Activated CD4-positive, alpha-beta T cell treated with anti-CD3 and anti-CD28 coated beads for 1 hour (primary cell): ENCODE results near the gene ARMH2.
"Not testable (repeated sequence)": the region's sequence is repeated elsewhere in the genome, so short reads cannot be mapped to it uniquely, and the experiment has no call there.

ENCODE experiments used
- DNase-seq: peaks from one replicate; pipeline ENCODE4 v3.0.0-alpha.2; 2020

Gene ARMH2

DNA sequence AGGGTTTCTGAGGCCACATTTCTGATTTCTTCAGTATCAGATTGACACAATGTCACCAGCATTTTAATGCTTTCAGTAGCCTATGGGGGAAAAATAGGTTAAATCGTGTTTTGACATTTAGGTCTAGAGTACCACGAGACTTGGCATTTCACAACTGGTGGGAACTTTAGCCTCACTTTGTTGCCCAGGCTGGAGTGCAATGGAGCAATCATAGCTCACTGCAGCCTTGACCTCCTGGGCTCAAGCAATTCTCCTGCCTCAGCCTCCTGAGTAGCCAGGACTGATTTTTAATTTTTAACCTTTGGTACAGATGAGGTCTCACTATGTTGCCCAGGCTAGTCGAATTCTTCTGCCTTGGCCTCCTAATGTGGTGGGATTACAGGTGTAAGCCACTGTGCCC lies 11.0 kb upstream of the ARMH2 start:
- no peak for DNase-seq

DNA sequence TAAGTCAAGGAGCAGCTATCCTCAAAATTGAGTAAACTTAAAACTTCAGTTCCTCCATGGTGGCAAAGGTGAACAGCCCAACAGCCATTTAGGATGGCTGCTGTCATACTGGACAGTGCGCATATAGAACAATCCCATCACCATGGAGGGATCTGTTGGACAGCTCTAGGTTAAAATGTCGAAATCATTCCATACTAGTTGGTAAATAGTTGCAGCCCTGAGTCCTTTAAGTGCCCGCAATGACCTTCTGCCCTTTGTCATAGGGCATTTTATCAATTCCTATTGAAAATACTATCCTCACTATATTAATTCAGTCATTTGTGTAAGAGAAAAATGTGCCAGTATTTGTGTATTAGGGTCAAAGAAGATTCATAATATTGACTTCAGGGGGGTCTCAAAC lies 8.9 kb upstream of the ARMH2 start:
- no peak for DNase-seq

DNA sequence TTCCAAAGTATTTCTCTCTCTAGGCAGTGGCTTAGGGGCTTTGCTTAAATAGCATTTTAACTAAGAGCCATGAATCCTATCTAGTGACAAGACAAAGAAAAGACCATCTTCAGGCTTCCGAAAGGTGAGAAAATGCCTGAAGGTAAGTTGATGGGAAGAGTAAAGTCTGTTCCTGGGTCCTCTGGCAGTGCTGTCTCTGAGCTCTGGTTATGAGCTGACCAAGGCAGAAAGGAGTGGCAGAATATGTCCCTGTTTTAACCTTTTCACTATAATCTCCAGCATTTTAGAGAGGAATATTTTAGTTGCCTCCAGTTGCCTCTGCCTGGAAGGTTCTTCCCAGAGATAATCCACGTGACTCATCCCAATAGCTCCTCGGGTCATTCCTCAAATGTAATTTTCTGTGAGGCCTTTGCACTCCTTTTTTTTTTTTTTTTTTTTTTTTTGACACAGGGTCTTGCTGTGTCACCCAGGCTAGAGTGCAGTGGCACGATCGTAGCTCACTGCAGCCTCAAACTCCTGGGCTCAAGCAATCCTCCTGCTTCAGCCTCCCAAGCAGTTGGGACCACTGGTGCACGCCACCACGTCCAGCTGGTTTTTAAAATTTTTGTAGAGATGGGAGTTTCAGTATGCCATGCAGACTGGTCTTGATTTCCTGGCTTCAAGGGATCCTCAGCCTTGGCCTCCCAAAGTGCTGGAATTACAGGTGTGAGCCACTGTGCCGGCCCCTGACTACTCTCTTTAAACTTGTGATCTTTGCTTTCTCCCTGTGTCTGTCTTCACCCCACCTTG lies 3.7 kb upstream of the ARMH2 start:
- no peak for DNase-seq

DNA sequence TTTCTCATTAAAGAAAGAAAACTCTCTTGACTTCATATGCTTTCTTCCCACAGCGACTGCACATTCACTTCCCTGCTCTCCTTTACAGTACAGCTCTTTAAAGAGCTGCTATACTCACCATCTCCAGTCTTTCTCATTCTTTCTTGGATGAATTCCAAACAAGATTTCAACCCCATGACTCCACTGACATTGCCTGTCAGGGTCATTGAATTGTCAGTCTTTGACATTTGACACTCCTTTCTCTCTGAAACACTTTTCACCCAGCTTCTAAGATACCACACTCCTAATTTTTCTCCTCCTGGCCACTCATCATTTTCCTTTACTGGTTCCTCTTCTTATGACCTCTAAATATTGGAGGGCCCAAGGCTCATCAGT lies 811 bp upstream of the ARMH2 start:
- DNase-seq, result no peak

DNA sequence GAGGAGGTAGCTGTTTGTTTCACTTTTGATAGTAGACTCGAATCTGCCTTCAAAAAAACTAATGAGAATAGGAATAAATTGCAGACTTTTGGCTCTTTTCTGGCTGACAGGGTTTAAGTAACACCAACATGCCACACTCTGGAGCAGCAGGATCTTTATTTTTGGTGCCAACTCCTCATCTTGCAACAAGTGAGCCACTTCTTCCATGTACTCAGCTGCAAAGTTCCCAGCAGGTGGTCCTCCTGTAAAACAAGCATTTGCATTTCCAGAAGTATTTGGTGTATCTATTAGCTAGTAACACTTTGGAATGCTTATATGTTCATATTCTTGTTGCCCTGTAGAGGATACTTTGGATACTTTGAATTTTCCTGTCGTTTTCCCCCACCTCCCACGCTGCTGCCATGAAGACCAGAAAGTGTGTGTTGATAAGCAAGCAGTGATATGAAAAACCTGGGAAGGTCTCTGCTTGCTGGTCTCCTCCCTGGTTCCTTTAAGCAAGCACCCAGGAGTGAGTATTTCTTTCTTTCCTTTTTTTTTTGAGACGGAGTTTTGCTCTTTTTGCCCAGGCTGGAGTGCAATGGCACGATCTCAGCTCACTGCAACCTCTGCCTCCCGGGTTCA lies 1.0 kb downstream of the ARMH2 start:
- no peak for DNase-seq

DNA sequence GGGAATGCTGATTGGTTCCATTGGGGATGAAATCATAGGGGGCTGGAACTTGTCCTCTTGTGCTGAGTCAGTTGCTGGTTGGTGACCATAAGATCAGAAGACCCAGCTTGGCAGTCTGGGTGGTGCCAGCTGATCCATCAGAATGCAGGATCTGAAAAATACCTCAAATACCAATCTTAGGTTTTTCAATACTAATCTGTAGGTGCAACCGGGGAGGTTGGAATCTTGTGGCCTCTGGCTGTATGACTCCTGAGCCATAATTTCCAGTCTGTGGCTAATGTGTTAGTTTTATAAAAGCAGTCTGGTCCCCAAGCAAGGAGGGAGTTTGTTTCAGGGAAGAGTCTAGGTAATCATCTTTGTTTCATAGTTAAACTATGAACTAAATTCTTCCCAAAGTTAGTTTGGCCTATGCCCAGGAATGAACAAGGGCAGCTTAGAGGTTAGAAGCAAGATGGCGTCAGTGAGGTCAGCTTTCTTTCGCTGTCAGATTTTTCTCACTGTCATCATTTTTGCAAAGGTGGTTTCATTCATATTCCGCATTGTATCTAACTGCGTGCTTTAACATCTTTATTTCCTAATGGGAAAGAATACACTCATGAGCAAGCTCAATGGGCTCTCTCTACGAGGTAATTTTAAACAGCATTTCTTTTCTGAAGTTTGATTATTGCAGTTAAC lies 2.0 kb downstream of the ARMH2 start:
- DNase-seq, result no peak

DNA sequence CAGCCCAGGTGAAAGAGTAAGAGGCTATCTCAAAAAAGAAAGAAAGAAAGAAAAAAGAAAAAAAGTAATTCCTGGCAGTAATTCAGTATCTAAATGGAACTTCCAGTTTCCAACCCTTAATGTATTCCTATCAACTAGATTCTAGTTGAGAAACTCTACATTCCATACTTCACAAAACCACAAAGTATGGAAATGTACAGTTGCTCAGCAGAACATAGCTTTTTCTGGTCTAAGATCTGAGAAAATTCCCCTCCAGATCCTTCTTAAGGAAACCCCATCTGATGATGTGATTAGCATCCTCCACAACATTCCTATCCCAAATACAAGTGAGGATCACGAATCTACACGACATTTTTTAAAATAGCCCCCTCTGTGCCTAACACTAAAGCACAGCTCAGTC lies 3.6 kb downstream of the ARMH2 start:
- no peak for DNase-seq

DNA sequence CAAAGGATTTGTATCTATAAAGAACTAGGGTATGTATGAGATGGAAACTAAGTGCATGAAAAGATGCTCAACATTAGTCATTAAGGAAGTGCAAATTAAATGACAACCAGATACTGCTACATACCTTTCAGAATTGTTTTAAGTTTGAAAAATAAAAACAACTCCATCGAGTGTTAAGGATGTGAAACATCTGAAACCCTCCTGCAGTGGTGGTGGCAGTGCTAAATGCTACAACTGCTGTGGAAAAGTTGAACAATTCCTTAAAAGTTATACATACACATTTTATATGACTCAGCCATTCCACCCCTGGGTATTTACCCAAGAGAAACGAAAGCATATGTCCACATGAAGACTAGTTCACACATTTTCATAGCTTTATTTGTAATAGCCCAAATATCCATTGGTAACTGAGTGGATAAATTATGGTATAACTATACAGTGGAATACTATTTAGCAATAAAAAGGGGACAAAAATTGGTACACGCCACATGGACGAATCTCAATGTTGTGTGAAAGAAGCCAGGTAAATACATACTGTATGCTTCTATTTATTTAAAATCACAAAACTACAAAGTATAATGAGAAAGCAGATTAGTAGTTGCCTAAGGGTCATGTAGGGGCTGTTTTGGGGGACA lies 10.6 kb downstream of the ARMH2 start:
- DNase-seq, result no peak

DNA sequence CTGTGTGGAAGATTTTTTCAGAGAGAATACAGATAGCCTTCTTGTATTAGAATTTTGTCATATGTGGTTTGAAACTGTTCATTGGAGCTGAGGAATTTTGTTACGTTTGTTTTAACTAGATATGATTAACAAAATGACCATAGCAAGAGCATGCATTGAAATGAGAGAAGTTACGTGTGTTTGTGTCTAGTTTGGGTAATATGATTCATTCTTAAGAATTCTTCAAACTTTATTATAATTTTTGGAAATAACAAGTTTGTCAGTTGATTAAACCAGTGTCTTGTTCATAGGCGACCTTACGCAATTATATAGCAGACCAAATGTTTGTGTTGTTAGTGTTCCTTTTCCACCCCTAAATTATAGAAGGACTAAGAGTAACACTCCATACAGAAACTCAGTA lies 18.5 kb downstream of the ARMH2 start:
- DNase-seq, result no peak

DNA sequence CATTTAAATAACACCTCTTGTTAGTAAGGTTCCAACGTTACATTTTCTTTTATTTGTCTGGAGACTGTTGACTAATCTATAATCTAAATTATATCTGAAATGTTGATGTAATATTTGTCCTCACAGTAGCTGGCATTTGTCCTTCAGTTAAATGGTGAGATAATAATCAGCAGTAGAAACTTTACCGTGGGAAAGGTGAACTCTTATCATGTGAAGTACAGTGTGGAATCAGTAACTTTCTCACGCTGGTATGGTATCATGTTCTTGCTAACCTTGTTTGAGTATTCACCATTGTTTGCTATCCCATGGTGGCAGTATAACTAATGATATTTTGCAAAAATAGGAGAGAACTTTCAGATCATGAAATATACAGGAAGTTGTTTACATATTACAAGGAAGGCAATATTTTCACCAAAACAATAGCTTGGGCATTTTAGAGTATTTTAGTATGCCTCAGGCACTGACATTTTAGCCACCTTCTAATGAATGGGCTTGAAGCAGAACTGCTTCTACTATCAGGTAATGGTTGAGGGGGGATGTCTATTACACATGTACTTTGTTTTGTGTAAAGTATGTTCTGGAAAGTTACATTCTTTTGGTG lies 19.2 kb downstream of the ARMH2 start:
- DNase-seq, result no peak

DNA sequence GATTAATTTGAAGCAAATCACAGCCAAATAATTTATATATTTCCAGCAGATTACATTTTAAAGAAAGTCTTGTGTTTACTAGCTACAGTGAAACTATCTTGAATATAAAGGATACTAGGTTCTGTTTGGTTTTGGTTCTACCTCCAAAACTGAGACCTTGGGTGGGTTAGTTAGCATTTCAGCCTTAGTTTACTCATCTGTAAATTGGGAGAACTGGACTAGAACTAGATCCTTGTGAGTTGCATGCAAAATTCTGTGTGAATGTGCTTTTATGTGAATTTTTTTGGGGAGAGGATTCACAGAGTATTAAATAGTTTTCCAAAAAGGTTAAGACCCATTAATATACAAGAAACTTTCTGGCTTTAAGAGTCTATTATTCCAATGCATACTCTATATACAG lies 19.8 kb downstream of the ARMH2 start:
- no peak for DNase-seq

DNA sequence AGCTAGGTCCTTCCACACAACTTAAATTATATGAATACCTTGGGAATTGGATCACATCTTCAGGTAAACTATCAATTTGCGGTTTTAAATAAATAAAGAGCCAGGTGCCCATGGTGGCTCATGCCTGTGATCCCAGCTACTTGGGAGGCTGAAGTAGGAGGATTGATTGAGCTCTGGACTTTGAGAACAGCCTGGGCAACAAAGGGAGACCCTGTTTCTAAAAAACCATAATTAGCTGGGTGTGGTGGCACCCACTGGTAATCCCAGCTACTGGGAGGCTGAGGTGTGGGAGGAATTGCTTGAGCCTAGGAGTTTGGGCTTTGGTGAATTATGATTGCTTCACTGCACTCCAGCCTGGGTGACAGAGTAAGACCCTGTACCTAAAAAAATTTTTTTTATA lies 20.6 kb downstream of the ARMH2 start:
- DNase-seq, result no peak

DNA sequence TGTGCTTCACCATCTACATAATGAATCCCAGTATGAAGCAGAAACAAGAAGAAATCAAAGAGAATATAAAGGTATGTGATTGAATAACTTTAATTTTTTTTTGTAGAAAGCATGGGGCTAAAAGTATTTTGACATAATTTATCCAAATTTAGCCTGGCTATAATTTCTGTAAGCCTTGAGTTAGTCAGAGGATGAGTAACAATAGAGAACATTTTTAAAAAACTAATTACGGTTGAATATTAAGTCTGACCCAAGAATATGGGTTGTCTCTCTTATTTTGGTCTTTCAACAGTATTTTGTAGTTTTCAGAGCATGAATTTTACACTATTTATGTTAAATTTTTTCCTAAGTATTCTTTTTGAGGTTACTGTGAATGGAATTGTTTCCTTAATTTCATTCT lies 21.5 kb downstream of the ARMH2 start:
- DNase-seq, result no peak

DNA sequence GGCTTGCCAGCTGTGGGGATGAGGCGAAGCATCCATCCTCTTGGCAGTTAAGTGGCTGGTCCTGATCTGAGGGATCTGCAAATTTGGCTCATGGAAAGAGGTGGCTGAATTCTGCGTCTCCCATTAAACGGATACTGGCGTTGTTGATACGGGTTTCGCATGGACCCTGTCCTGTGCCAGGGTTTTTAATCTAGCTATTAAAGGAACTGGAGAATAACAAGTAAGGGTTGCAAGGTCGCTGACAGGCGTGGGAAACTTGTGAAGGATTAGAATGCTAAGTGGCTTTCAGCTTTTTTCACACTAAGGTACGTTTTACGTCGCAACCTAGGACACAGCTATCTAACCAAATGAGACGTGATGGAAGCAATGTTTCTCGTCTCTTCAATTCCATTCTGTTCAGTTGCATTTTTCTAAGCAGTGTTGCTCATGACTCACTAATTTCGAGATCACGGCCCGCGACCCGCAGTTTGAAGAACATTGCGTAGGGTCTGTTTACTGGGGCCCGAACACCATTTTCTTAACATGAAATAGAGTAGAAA lies 23.1 kb downstream of the ARMH2 start:
- no peak for DNase-seq

DNA sequence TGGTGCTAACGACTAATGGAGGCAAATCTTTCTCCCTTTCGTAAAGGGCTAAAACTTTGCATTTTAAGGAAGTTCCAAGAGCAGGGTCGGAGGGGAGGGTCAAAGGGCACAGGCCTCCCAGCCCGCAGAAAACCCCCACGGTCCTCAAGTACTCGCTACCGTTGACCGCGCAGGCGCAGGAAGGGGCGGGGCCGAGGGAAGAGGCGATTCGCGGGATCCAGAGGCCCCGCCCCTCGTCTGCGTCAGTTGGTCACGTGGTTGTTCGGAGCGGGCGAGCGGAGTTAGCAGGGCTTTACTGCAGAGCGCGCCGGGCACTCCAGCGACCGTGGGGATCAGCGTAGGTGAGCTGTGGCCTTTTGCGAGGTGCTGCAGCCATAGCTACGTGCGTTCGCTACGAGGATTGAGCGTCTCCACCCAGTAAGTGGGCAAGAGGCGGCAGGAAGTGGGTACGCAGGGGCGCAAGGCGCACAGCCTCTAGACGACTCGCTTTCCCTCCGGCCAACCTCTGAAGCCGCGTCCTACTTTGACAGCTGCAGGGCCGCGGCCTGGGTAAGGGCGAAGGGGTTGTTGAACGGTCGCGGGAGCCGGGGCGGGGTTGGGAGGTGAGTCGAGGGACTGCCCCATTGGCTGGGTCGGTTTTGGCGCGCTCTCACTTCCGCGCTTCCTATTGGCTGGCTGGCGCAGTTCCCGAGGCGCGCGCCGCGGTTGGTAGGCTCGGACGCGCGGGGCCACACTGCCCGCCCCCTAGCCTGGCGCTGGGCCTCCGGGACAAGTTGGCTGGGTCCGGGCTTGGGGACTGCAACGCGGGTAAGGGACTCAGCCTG lies 23.8 kb downstream of the ARMH2 start, which contains the start of gene GMNN:
GMNN (plus strand) TSS at position 242 of the 824 bp plus-strand sequence. CDS start 2,310 bp downstream, outside the sequence.
- DNase-seq, result peak; percentile 94

DNA sequence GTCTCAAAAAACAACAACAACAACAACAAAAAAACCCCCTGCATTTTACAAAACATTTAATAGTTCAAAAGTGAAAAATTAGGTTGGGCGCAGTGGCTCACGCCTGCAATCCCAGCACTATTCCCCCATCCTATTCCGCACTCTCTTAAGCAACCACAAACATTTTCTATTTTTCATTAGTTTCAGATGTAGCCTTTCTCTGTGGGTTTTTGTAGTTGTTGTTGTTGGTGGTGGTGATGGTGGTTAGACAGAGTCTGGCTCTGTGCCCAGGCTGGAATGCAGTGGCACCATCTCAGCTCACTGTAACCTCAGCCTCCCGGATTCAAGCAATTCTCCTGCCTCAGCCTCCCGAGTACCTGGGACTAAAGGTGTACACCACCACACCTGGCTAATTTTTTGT lies 30.4 kb downstream of the ARMH2 start:
- no peak for DNase-seq

DNA sequence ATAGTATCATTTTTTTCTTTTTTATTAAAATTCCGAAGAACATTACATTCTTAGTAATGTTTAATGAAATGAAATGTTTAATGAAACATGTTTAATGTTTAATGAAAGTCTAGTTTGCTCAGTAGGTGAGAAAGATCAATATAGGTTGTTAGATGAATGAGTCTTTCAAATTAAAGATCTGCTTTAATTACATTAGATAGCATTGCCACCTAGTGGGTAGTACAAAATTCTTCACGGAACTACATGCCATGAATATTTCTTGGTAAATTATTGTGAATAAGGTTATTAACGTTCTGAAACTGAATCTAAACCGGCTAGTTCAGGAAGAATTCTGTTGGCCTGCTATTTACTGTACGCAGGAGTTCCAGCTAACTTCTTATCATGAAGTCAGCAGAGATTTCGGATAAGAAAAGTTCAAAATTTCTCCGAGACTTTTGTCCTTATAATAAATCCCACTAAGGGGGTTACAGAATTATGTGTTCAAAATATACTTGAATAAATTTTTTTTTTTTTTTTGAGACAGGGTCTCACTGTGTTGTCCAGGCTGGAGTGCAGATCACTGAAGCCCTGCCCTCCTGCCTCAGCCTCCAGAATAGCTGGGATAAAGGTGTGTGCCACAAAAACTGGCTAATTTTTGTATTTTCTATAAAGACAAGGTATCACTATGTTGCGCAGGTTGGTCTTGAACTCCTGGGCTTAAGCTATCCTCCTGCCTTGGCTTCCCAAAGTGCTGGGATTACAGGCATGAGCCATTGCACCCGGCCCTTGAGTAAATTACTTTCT lies 31.8 kb downstream of the ARMH2 start:
- DNase-seq, result no peak

DNA sequence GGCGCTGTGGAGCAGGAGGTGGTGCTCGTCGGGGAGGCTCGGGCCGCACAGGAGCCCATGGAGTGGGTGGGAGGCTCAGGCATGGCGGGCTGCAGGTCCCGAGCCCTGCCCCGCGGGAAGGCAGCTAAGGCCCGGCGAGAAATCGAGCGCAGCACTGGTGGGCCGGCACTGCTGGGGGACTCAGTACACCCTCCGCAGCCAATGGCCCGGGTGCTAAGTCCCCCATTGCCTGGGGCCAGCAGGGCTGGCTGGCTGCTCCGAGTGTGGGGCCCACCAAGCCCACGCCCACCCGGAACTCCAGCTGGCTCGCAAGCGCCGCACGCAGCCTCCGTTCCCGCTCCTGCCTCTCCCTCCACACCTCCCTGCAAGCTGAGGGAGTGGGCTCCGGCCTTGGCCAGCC lies 32.7 kb downstream of the ARMH2 start:
- DNase-seq, result not testable (repeated sequence)

DNA sequence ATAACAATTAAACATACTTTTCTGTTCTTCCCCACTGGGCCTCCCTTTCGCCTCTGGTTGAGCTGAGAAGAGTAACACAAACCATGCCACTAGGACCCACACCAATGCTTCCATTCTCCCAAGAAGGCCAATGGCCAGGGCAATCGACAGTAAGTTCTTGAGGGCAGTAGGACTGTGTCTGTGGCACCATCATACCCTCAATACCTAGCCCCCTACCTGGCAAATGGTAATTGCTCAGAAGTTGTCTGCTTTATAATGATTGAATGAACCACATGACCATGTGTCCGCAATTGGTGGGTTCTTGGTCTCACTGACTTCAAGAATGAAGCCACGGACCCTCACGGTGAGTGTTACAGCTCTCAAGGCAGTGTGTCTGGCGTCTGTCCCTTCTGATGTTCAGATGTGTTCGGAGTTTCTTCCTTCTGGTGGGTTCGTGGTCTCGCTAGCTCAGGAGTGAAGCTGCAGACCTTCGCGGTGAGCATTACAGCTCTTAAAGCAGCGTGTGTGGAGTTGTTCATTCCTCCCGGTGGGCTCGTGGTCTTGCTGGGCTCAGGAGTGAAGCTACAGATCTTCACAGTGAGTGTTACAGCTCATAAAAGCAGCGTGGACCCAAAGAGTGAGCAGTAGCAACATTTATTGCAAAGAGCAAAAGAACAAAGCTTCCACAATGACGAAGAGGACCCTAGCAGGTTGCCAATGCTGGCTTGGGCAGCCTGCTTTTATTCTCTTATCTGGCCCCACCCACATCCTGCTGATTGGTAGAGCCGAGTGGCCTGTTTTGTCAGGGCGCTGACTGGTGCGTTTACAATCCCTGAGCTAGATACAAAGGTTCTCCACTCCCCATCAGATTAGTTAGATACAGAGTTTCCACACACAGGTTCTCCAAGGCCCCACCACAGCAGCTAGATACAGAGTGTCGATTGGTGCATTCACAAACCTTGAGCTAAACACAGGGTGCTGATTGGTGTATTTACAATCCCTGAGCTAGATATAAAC lies 33.6 kb downstream of the ARMH2 start:
- DNase-seq, result not testable (repeated sequence)

DNA sequence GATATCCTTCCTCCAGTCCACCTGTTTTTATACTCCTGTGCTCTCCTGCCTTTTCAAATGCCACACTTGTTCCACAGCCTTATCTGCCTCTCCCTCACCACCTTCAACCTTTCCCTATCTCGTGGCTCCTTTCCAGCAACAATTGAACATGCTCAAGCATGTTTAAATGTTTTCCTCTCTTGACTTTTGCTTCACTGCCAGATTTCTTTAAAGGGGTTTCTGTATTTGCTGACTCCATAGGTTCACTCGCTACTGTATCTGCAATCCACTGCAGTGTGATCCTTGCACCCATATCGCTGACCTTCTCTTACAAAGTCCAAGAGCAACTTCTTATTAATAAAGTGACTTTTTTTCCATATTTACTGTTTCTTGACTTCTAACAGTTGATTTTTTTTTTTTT lies 35.1 kb downstream of the ARMH2 start:
- no peak for DNase-seq
